ENCODE measurements around the gene BATF3. TPM values are rescaled to one million over a fixed set of nuclear protein-coding genes. Genes with fewer than 3 reads are reported as not detected.

Gene BATF3, protein sequence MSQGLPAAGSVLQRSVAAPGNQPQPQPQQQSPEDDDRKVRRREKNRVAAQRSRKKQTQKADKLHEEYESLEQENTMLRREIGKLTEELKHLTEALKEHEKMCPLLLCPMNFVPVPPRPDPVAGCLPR
- total RNA-seq = under 1 TPM in 1 of 4 donors, not detected in 3; 0.25 TPM

DNA sequence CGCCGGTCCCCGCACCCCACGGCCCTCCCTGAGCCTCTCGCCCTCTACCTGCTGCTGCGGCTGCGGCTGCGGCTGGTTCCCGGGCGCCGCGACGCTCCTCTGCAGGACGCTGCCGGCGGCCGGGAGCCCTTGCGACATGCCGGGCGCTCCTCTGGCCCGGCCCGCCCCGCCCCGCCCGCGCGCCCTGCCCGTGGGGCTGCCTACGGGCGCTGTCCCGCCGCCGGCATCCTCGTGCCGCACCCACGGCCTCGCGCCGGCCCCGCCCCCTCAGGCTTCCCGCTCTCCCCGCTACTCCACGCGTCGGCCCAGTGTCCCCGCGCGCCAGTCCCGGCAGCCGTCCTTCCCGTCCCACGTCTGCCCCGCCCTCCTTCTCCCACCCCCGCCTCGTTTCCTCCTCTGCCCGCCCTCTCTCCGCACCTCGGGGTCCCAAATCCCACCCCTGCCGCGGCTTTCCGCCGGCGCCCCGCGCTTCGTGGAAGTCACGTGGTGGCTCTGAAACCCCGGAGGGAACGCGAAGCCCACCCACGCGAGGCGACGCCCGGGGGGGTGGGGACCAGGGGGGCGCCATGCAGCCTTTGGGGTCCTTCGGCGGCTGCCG is at the start of gene BATF3:
TSS of gene BATF3 (minus strand) at position 216 of the 598 bp plus-strand sequence. CDS start at position 138, 78 bp downstream.
- peak within 1 kb of the TSS; percentile 72 for H3K4me3 ChIP-seq
- no peaks in the 10 kb centered on the region for H3K36me3 ChIP-seq
- H3K4me1 ChIP-seq = peaks cover 26% of the 10 kb centered on the region
- peak within 1 kb of the TSS; percentile 76 for H3K27ac ChIP-seq
- TF ChIP-seq, protein P1, sequence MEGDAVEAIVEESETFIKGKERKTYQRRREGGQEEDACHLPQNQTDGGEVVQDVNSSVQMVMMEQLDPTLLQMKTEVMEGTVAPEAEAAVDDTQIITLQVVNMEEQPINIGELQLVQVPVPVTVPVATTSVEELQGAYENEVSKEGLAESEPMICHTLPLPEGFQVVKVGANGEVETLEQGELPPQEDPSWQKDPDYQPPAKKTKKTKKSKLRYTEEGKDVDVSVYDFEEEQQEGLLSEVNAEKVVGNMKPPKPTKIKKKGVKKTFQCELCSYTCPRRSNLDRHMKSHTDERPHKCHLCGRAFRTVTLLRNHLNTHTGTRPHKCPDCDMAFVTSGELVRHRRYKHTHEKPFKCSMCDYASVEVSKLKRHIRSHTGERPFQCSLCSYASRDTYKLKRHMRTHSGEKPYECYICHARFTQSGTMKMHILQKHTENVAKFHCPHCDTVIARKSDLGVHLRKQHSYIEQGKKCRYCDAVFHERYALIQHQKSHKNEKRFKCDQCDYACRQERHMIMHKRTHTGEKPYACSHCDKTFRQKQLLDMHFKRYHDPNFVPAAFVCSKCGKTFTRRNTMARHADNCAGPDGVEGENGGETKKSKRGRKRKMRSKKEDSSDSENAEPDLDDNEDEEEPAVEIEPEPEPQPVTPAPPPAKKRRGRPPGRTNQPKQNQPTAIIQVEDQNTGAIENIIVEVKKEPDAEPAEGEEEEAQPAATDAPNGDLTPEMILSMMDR (IDR thresholded peaks at IDR 0.05) = no peak
- TF ChIP-seq POLR2A (IDR thresholded peaks at IDR 0.05) = no peak
- TF ChIP-seq POLR2AphosphoS5 (IDR thresholded peaks at IDR 0.05) = no peak
- TF ChIP-seq EP300 (IDR thresholded peaks at IDR 0.05) = no peak
- DNase-seq (ENCODE audit: low spot score in 2 of 2) = peak; percentile 76 to 79
- under 1% methylated on average over 51 of the region's 79 CpGs for WGBS
- no peaks in the 10 kb centered on the region for H3K9me3 ChIP-seq
- peaks cover 9% of the 10 kb centered on the region for H3K27me3 ChIP-seq

DNA sequence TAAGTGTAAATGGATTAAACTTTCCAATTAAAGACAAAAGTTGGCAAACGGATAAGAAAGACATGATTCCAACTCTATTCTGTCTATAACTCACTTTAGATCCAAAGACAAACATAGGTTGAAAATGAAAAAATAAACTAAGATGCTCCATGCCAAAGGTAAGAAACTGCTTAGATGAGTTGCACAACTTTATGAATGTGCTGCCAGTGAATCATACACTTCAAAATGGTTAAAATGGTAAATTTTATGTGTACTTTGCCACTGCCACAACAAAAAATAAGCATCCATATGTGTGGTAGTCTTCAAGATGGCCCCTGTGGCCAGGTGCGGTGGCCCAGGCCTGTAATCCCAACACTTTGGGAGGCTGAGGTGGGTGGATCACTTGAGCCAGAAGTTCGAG is 46.9 kb upstream of the BATF3 start:
- H3K4me3 ChIP-seq = no peak overlapping the region
- H3K27me3 ChIP-seq = no peaks in the 10 kb centered on the region
- 93% methylated on average over 3 of the region's 3 CpGs for WGBS
- no peak for DNase-seq (ENCODE audit: low spot score in 2 of 2)
- no peaks in the 10 kb centered on the region for H3K36me3 ChIP-seq
- H3K9me3 ChIP-seq = no peaks in the 10 kb centered on the region
- no peak overlapping the region for H3K27ac ChIP-seq
- TF ChIP-seq, protein P1 (IDR thresholded peaks at IDR 0.05) = no peak
- peaks cover 11% of the 10 kb centered on the region for H3K4me1 ChIP-seq

DNA sequence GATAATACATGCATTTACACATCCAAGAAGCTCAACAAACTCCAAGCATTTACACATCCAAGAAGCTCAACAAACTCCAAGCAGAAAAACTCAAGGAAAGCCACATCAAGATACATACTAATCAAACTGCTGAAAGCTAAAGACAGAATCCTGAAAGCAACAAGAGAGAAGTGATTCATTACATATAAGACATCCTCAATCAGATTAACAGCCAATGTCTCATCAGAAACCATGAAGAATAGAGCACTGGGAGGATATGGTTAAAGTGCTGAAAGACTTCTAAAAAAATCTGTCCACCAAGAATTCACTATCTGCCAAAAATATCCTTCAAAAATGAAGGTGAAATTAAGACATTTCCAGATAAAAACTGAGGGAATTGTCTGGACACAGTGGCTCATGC is 45.7 kb upstream of the BATF3 start:
- TF ChIP-seq POLR2AphosphoS5 (IDR thresholded peaks at IDR 0.05) (no peak), EP300 (IDR thresholded peaks at IDR 0.05) (no peak), POLR2A (IDR thresholded peaks at IDR 0.05) (no peak)
- TF ChIP-seq, protein P1 (IDR thresholded peaks at IDR 0.05) = no peak
- Histone ChIP-seq H3K27me3 (no peaks in the 10 kb centered on the region), H3K9me3 (no peaks in the 10 kb centered on the region), H3K27ac (no peak overlapping the region), H3K4me1 (peaks cover 8% of the 10 kb centered on the region), H3K4me3 (no peak overlapping the region), H3K36me3 (no peaks in the 10 kb centered on the region)
- DNase-seq (ENCODE audit: low spot score in 2 of 2) = no peak

DNA sequence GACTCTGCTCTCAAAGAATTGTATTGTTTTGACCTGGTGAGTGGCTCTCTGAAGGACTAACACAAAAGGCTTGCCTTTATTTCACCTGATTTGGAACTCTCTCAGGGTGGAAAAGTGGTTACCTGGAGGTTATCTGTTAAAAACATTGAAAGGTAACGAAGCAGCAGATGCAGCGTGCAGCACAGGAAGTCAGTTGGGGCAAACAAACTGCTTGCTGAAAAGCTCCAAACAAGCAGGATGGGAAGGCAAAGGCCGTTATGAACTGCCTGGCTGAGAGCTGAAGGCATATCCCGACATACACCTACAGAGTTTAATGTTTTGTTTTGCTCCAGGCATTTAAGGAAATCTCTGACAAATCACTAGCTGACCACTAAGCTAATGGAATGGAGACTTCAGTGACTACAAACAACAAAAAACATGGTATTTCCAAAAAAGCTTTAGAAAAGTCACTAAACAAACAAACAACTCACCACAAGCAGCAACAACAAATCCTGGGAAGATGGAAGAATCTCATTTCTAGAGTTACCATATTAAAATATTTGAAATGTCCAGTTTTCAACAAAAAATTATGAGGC is 44.3 kb upstream of the BATF3 start:
- WGBS = 86% methylated on average over 4 of the region's 4 CpGs
- no peak overlapping the region for H3K27ac ChIP-seq

DNA sequence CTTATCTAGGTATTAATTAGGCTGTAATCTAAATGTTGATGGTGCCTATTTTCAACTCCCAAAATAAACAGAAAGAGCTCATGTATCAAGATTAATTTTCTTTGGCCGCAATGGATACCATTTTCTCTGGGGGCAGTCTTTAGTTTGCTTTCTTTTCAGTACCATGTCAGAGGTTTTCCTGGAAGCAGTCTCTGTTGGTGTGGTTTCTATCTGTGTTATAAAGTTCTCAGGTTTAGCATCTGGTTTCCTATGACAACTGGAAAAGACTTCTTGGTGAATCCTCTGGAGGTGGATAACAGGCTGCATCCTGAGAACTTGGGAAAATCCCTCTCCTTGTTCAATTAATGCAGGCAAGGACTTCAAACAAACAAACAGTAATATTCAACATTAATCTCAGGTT is 38.7 kb upstream of the BATF3 start:
- no peak for TF ChIP-seq EP300 (IDR thresholded peaks at IDR 0.05)
- no peak for TF ChIP-seq POLR2AphosphoS5 (IDR thresholded peaks at IDR 0.05)
- TF ChIP-seq POLR2A (IDR thresholded peaks at IDR 0.05) = no peak
- TF ChIP-seq, protein P1 (IDR thresholded peaks at IDR 0.05) = no peak
- Histone ChIP-seq H3K4me3 (no peak overlapping the region), H3K36me3 (no peaks in the 10 kb centered on the region), H3K27ac (no peak overlapping the region), H3K27me3 (no peaks in the 10 kb centered on the region), H3K4me1 (no peaks in the 10 kb centered on the region), H3K9me3 (no peaks in the 10 kb centered on the region)
- 76% methylated on average over 1 of the region's 1 CpG for WGBS
- DNase-seq (ENCODE audit: low spot score in 2 of 2) = no peak

More for the DNA sequence above, 44.3 kb upstream of the BATF3 start:
- no peaks in the 10 kb centered on the region for H3K4me1 ChIP-seq
- H3K9me3 ChIP-seq = no peaks in the 10 kb centered on the region
- TF ChIP-seq POLR2A (IDR thresholded peaks at IDR 0.05) = no peak
- TF ChIP-seq, protein P1 (IDR thresholded peaks at IDR 0.05) = no peak
- no peak for TF ChIP-seq POLR2AphosphoS5 (IDR thresholded peaks at IDR 0.05)
- no peak for TF ChIP-seq EP300 (IDR thresholded peaks at IDR 0.05)
- DNase-seq (ENCODE audit: low spot score in 2 of 2) = no peak
- no peaks in the 10 kb centered on the region for H3K36me3 ChIP-seq
- H3K4me3 ChIP-seq = no peak overlapping the region
- H3K27me3 ChIP-seq = no peaks in the 10 kb centered on the region
